Measurements from ENCODE around the gene GAB1. TPM values are rescaled to one million over a fixed set of nuclear protein-coding genes. Genes with fewer than 3 reads are reported as not detected.

GAB1 gene
- total RNA-seq, 2 donors from 2014 or later = 48.9 to 81.2 TPM

GRCh38 chr4:143358419-143358818 lies 21.7 kb downstream of the GAB1 start:
- Histone ChIP-seq H3K4me1 (peaks cover 7% of the 10 kb centered on the region), H3K9me3 (no peaks in the 10 kb centered on the region), H3K27ac (peak overlapping the region; percentile 84), H3K27me3 (no peaks in the 10 kb centered on the region), H3K4me3 (no peak overlapping the region), H3K36me3 (no peaks in the 10 kb centered on the region), H3K9ac (ENCODE audit: low read depth in 2 of 2, low read length in 2 of 2) (peak overlapping the region in 1 of 2 donors; percentile 59)
- no peak for DNase-seq
- intact Hi-C loops (cut with DNase I) = no loop called here
- TF ChIP-seq CTCF (IDR thresholded peaks at IDR 0.05) = no peak

GRCh38 chr4:143358923-143359643 lies 22.4 kb downstream of the GAB1 start:
- Histone ChIP-seq H3K36me3 (no peaks in the 10 kb centered on the region), H3K9me3 (no peaks in the 10 kb centered on the region), H3K9ac (ENCODE audit: low read depth in 2 of 2, low read length in 2 of 2) (peak overlapping the region in 1 of 2 donors; percentile 63), H3K4me1 (peaks cover 7% of the 10 kb centered on the region), H3K27me3 (no peaks in the 10 kb centered on the region), H3K27ac (peak overlapping the region; percentile 84), H3K4me3 (no peak overlapping the region)
- no peak for TF ChIP-seq CTCF (IDR thresholded peaks at IDR 0.05)
- peak; percentile 85 for DNase-seq
- intact Hi-C loops (cut with DNase I) = no loop called here

- H3K4me1 ChIP-seq = peaks cover 7% of the 10 kb centered on the region
- no peak for TF ChIP-seq CTCF (IDR thresholded peaks at IDR 0.05)
- no peaks in the 10 kb centered on the region for H3K36me3 ChIP-seq
- H3K27ac ChIP-seq = peak overlapping the region; percentile 84
- intact Hi-C loops (cut with DNase I) = no loop called here
- no peak overlapping the region for H3K4me3 ChIP-seq
- peak overlapping the region in 1 of 2 donors; percentile 63 for H3K9ac ChIP-seq (ENCODE audit: low read depth in 2 of 2, low read length in 2 of 2)
- DNase-seq = no peak
- H3K27me3 ChIP-seq = no peaks in the 10 kb centered on the region
- H3K9me3 ChIP-seq = no peaks in the 10 kb centered on the region
These were observed 23.0 kb downstream of the GAB1 start for GRCh38 chr4:143359644-143360193.

- H3K4me1 ChIP-seq = peaks cover 7% of the 10 kb centered on the region
- no peaks in the 10 kb centered on the region for H3K27me3 ChIP-seq
- no peak overlapping the region for H3K4me3 ChIP-seq
- H3K36me3 ChIP-seq = no peaks in the 10 kb centered on the region
- TF ChIP-seq CTCF (IDR thresholded peaks at IDR 0.05) = no peak
- H3K27ac ChIP-seq = peak overlapping the region; percentile 43
- intact Hi-C loops (cut with DNase I) = no loop called here
- peak overlapping the region in 1 of 2 donors; percentile 78 for H3K9ac ChIP-seq (ENCODE audit: low read depth in 2 of 2, low read length in 2 of 2)
- no peaks in the 10 kb centered on the region for H3K9me3 ChIP-seq
- DNase-seq = no peak
These were observed 24.4 kb downstream of the GAB1 start for GRCh38 chr4:143360838-143361625.

- intact Hi-C loops (cut with DNase I) = no loop called here
- DNase-seq = no peak
- Histone ChIP-seq H3K4me3 (no peak overlapping the region), H3K27ac (no peak overlapping the region), H3K36me3 (no peaks in the 10 kb centered on the region), H3K9ac (ENCODE audit: low read depth in 2 of 2, low read length in 2 of 2) (no peak overlapping the region), H3K9me3 (no peaks in the 10 kb centered on the region), H3K4me1 (peaks cover 4% of the 10 kb centered on the region), H3K27me3 (no peaks in the 10 kb centered on the region)
- no peak for TF ChIP-seq CTCF (IDR thresholded peaks at IDR 0.05)
These were observed 25.8 kb downstream of the GAB1 start for GRCh38 chr4:143362349-143363046.

Measured in colonic mucosa (tissue), 4 donors.